ENCODE results near the gene RAB3B.
A peak's percentile ranks its signal among the peaks of the same experiment; 100 is the strongest.
"Not testable (repeated sequence)": the region's sequence is repeated elsewhere in the genome, so short reads cannot be mapped to it uniquely, and the experiment has no call there.

Gene RAB3B

DNA sequence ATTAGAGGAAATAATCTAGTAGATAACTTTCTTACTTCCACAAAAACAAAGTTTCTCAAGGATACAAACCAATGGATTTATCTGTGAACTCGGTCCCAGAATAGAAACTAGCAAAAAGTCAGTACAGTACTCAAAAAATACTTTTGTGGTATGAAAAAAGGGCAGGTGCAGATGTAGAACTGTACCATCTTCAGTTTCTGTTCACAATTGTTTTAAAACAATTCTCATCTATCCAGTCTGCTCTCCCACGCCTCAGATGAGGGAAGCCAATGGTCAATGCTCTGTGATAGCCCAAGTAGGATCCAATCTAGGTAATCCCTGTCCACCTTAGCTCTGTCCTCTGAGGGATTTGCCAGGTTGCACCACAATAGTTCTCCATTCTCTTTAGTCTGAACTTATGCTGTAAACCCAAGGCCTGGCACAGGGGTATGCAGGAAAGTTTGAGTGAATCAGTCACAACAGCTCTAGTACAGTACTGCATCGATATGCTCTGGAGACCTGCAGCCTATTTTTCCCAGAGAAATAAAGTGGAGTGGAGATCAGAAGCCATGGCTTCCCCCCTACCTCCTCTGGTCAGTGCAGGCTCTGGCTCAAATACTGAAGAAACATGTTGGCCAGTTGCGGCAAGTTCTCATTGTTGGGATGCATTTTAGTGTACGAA lies 41.8 kb upstream of the RAB3B start:
- in situ Hi-C loops (cut with MboI; ENCODE audit: low sequenced_read_pairs, unreplicated experiment) = no loop called here
- TF ChIP-seq, protein P1, sequence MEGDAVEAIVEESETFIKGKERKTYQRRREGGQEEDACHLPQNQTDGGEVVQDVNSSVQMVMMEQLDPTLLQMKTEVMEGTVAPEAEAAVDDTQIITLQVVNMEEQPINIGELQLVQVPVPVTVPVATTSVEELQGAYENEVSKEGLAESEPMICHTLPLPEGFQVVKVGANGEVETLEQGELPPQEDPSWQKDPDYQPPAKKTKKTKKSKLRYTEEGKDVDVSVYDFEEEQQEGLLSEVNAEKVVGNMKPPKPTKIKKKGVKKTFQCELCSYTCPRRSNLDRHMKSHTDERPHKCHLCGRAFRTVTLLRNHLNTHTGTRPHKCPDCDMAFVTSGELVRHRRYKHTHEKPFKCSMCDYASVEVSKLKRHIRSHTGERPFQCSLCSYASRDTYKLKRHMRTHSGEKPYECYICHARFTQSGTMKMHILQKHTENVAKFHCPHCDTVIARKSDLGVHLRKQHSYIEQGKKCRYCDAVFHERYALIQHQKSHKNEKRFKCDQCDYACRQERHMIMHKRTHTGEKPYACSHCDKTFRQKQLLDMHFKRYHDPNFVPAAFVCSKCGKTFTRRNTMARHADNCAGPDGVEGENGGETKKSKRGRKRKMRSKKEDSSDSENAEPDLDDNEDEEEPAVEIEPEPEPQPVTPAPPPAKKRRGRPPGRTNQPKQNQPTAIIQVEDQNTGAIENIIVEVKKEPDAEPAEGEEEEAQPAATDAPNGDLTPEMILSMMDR (IDR thresholded peaks at IDR 0.05; ENCODE audit: borderline replicate concordance, control extremely low read depth, extremely low read depth, insufficient read depth, missing control alignments) = no peak
- DNase-seq (ENCODE audit: low spot score) = peak; percentile 47

DNA sequence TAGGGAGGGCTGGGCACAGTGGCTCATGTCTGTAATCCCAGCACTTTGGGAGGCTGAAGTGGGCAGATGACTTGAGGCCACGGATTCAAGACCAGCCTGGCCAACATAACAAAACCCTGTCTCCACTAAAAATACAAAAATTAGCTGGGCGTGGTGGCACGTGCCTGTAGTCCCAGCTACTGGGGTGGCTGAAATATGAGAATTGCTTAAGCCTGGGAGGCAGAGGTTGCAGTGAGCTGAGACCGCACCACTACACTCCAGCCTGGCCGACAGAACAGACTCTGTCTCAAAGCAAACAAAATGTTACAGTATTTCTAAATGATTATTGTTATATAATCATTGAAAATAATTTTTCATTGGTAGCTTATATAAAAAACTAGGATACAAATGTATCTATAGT lies 38.3 kb upstream of the RAB3B start:
- in situ Hi-C loops (cut with MboI; ENCODE audit: low sequenced_read_pairs, unreplicated experiment); DNase-seq (ENCODE audit: low spot score): not testable (repeated sequence)

DNA sequence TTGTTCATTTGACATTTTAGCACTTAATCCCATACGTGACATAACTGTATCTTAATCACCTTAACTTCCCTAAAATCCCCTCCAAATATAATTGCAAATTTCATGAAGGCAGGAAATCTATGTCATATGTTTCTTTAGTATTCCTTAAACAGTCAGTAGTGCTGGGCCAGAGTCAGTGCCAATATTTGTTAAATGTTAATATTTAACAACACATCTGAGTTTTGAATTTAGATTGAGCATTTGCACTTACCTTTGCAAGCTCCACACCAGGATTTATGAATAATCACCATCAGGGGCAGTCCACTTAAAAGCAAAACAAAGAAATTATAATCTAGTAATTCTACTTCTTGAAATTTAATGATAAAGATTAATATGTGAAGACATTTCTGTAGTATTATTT lies 37.8 kb upstream of the RAB3B start:
- TF ChIP-seq, protein P1 (IDR thresholded peaks at IDR 0.05; ENCODE audit: borderline replicate concordance, control extremely low read depth, extremely low read depth, insufficient read depth, missing control alignments) = no peak
- in situ Hi-C loops (cut with MboI; ENCODE audit: low sequenced_read_pairs, unreplicated experiment) = no loop called here
- no peak for DNase-seq (ENCODE audit: low spot score)

DNA sequence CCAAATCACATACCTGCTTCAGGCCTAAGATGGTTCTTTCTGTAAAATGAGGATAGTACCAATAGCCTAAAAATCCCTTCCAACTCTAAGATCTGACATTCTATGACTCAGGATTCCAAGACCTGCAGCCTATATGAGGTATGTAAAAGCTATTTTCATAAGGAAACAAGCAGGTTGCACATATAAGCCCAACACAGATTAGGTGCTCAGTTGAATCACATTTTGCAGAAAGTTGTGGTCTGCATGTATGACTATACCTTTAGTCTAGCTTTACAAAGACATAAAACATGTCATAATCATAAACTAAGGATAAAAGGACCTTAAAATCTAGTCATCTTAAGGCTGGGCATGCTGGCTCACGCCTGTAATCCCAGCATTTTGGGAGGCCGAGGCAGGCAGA lies 35.8 kb upstream of the RAB3B start:
- in situ Hi-C loops (cut with MboI; ENCODE audit: low sequenced_read_pairs, unreplicated experiment) = no loop called here
- TF ChIP-seq, protein P1 (IDR thresholded peaks at IDR 0.05; ENCODE audit: borderline replicate concordance, control extremely low read depth, extremely low read depth, insufficient read depth, missing control alignments) = no peak
- DNase-seq (ENCODE audit: low spot score) = no peak

DNA sequence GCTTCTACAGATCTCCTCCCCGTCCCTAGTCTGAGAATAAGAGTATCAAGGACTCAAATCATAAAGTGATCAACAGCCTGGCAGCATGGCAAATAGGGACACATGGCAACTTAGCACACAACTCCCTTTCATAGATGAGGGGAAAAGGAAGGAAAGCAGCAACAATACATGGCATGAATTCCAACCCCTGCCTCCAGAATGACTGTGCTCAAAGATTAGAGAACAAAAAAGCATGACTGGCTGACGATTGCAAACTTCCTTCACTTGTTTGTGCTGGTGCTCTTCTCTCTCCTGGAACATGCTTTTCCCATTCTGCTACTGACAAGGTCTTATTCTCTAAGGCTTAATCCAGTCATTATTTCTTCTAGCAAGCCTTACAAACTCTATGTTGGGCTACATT lies 31.6 kb upstream of the RAB3B start:
- no peak for DNase-seq (ENCODE audit: low spot score)
- TF ChIP-seq, protein P1 (IDR thresholded peaks at IDR 0.05; ENCODE audit: borderline replicate concordance, control extremely low read depth, extremely low read depth, insufficient read depth, missing control alignments) = no peak
- in situ Hi-C loops (cut with MboI; ENCODE audit: low sequenced_read_pairs, unreplicated experiment) = no loop called here

DNA sequence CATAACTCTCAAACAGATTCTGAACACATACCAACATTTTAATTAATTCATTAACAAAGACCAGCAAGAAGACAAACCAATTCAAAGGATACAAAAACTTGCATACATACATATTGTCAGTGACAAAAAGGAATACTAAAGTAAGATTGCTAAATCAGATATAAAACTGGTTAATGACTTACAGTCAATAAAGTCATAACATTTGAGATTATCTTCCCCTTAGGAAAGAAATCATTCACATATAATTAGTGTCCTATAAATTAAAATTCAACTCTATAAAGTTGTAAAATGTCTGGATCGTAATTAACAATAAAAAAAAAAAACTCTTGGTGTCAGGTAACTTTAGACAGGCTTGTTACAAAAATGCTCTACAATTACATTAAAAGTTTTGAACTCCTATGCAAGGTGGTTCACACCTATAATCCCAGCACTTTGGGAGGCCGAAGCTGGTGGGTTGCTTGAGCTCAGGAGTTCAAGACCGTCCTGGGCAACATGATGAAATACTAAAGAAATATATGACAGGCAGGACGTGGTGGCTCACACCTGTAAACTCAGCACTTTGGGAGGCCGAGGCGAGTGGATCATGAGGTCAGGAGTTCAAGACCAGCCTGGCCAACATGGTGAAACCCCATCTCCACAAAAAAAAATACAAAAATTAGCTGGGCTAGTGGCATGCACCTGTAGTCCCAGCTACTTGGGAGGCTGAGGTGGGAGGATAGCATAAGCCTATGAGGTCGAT lies 17.7 kb upstream of the RAB3B start:
- DNase-seq (ENCODE audit: low spot score) = no peak
- TF ChIP-seq, protein P1 (IDR thresholded peaks at IDR 0.05; ENCODE audit: borderline replicate concordance, control extremely low read depth, extremely low read depth, insufficient read depth, missing control alignments) = no peak
- in situ Hi-C loops (cut with MboI; ENCODE audit: low sequenced_read_pairs, unreplicated experiment) = loop anchor here (10.0 kb wide), 1 partner anchor 103 kb away; no protein-coding TSS in a partner anchor
